IMR-90 (cell line): ENCODE data around the gene TMEM33. TPM values are rescaled to one million over a fixed set of nuclear protein-coding genes. Genes with fewer than 3 reads are reported as not detected.

Experiments
- microRNA-seq, 2 experiments: library from miRNA; stranded (forward) in 1 of 2; unstranded in 1 of 2; fragments of 10-50 nt in 1 of 2; fragments of <30 nt in 1 of 2; gene quantifications in 1 of 2; microRNA quantifications in 1 of 2; one replicate each; pipeline versions ENCODE3 to v1.1.0; 2013 to 2020; ENCODE audit not compliant: insufficient read depth in 1 of 2, insufficient read length in 1 of 2, unreplicated experiment in 1 of 2
- polyA plus RNA-seq, 3 experiments: library from polyadenylated mRNA; depleted of rRNA; stranded (reverse); fragments of >200 nt; gene quantifications; 2 replicates each; pipeline ENCODE4 v1.2.3, GENCODE V29; 2012; ENCODE audit warnings: low replicate concordance in 1 of 3
- small RNA-seq, 5 experiments: library from RNA; depleted of rRNA; stranded (forward); fragments of <200 nt; gene quantifications; one replicate each; pipeline ENCODE3, GENCODE V24; 2012
- total RNA-seq: library from RNA; depleted of rRNA; stranded (reverse); fragments of >200 nt; gene quantifications from 2 replicates; pipeline ENCODE4 v1.2.3, GENCODE V29; 2012; rRNA removed

Gene TMEM33
- total and polyA plus RNA-seq, 2 of the 4 experiments (the other 2 are of a cell fraction), result 23.6 to 45.5 TPM

Small RNA genes within 50 kb of the gene (microRNA-seq; reads per million reads assigned to microRNA genes)
- gene AC108210.2 (ENCODE audit: insufficient read depth, insufficient read length), result not detected

Small RNA genes within 50 kb of the gene (small RNA-seq; reads per million reads assigned to genes)
- 0 reads per million in 5 experiments for gene AC108210.2

Other genes with a start within 250 kb of the TMEM33 start
- not detected in 2 replicates for gene PHOX2B, start 186.7 kb upstream of the TMEM33 start, total RNA-seq
- gene PHOX2B, start 186.7 kb upstream of the TMEM33 start, polyA plus RNA-seq (2012; rRNA removed), result not detected in 2 replicates
- under 0.01 and 0.18 TPM in 2 replicates for gene DCAF4L1, start 46.3 kb downstream of the TMEM33 start, total RNA-seq
- 0.03 and 0.07 TPM in 2 replicates for gene DCAF4L1, start 46.3 kb downstream of the TMEM33 start, polyA plus RNA-seq (2012; rRNA removed)
- 72.6 and 96.7 TPM in 2 replicates for gene SLC30A9, start 55.1 kb downstream of the TMEM33 start, total RNA-seq
- gene SLC30A9, start 55.1 kb downstream of the TMEM33 start, polyA plus RNA-seq (2012; rRNA removed), result 26.6 and 32.0 TPM in 2 replicates
- gene BEND4, start 217.2 kb downstream of the TMEM33 start, total RNA-seq, result not detected in 2 replicates
- gene BEND4, start 217.2 kb downstream of the TMEM33 start, polyA plus RNA-seq (2012; rRNA removed), result not detected in 2 replicates